Right hindlimb (tissue), 1 donor: ENCODE results near the gene NCBP3.

Source experiments
- DNase-seq: peaks from one replicate; pipeline ENCODE4 v3.0.0-alpha.2; 2018

Gene NCBP3

DNA sequence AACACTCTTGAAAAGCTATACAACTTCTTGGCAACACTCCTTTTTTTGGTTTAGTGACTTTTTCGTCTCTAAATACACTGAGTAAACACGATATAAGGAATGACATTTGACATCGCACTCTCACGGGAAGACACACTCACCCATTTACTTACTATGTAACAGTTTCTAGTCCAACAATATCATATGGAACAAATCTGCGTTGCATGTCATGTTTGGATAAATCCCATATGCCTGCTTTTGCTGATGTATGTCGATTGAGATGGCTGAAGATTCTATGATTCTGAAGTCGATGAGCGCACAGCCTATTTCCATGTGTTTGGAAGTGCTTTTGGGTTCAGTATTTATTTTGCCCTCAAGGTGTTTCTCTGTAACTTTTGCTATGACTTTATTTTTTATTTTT is 63.3 kb downstream of the NCBP3 start:
- DNase-seq: no peak

DNA sequence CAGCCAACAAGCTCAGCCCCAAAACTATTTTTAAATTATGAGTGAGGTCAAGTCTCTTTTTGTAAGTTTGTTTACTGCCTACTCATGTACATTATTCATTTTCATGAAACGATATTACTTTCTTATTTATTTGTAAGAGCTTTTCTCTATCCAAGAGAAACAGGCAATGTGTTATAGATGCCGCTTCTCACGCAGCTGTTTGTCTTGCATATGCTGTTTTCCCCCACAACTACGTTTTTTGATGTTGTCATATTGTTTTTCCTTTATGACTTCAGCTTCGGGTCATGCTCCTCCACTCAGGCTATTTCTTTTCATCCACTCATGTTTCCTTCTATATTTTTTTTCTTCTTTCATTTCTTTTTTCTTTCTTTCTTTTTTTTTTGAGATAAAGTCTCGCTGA is 65.1 kb downstream of the NCBP3 start:
- DNase-seq: no peak

GRCh38 chr17:3777366-3778120 is 68.5 kb downstream of the NCBP3 start:
- no peak for DNase-seq

GRCh38 chr17:3773966-3774365 is 72.1 kb downstream of the NCBP3 start:
- DNase-seq: no peak

DNA sequence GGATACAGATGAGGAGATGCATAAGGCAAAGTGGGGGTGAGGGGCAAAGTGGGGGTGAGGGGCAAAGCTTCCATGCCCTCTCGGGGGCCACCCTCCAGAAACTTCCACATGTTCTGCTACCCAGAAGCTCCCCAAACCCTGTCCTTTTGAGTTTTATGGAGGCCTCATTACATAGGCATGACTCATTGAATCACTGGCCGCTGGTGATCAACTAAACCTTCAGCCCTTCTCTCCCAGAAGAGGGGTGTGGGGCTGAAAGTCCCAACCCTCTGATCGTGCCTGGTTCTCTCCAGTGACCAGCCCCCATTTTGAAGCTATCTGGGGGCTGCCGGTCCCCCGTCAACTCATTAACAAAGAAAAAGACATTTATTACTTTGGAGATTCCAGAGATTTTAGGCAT is 72.5 kb downstream of the NCBP3 start:
- no peak for DNase-seq

GRCh38 chr17:3772764-3773163 is 73.3 kb downstream of the NCBP3 start:
- no peak for DNase-seq

DNA sequence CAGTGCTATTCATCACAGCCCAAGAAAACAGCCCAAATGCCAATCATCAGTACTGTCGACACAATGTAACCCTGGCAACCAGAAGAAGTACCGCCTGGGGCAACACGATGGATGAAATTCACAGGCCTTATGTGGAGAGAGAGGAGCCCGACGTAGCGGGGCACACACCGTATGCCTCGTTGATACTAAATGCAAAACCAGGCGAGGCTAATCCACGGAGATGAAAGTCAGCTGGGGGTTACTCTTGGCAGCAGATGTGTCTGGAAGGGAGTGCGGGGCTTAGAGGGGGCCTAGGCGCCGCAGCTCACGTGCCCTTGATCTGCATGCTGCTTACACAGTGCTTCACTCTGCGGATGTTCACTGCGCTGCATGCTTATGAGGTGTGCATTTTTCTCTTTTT is 74.9 kb downstream of the NCBP3 start:
- no peak for DNase-seq

GRCh38 chr17:3770466-3770865 is 75.6 kb downstream of the NCBP3 start:
- no peak for DNase-seq

DNA sequence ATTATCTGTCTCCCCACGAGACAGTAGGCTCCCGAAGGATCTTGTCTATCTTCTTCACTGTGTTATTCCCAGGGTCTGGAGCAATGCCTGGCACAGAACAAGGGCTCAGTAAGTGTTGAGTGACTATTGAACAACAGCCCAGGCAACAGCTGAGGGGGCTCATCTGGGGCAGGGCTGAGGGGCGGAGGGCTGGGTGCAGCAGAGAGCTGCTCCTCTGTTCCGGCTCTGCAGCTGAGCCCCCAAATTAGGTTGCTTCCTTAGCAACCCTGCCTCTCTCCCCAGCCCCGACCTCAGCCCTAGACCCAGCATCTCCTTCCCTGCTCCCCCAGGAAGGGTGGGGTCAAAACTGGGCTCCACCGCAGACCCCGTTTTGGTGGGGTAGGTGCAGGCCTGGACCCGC is 77.3 kb downstream of the NCBP3 start:
- DNase-seq: no peak

GRCh38 chr17:3768341-3768740 is 77.7 kb downstream of the NCBP3 start:
- no peak for DNase-seq

DNA sequence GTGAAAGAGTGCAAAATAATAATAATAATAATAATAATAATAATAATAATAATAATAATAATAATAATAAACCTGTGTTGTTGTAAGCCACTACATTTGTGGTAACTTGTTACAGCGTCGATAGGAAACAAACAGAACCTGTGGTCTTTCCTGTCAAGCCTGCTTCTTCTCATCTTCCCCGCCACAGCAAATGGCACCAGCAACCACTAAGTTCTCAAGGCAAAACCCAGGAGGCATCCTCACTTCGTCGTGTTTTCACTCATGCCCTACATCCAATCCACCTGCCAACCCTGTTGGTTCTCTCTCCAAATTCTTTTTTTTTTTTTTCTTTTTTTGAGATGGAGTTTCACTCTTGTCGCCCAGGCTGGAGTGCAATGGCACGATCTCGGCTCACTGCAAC is 79.3 kb downstream of the NCBP3 start:
- no peak for DNase-seq

GRCh38 chr17:3765981-3766380 is 80.1 kb downstream of the NCBP3 start:
- no peak for DNase-seq

GRCh38 chr17:3763777-3764170 is 82.3 kb downstream of the NCBP3 start:
- no peak for DNase-seq

GRCh38 chr17:3762922-3763776 is 82.9 kb downstream of the NCBP3 start:
- DNase-seq: no peak

- no peak for DNase-seq
These were observed 84.1 kb downstream of the NCBP3 start for GRCh38 chr17:3761918-3762380.

DNA sequence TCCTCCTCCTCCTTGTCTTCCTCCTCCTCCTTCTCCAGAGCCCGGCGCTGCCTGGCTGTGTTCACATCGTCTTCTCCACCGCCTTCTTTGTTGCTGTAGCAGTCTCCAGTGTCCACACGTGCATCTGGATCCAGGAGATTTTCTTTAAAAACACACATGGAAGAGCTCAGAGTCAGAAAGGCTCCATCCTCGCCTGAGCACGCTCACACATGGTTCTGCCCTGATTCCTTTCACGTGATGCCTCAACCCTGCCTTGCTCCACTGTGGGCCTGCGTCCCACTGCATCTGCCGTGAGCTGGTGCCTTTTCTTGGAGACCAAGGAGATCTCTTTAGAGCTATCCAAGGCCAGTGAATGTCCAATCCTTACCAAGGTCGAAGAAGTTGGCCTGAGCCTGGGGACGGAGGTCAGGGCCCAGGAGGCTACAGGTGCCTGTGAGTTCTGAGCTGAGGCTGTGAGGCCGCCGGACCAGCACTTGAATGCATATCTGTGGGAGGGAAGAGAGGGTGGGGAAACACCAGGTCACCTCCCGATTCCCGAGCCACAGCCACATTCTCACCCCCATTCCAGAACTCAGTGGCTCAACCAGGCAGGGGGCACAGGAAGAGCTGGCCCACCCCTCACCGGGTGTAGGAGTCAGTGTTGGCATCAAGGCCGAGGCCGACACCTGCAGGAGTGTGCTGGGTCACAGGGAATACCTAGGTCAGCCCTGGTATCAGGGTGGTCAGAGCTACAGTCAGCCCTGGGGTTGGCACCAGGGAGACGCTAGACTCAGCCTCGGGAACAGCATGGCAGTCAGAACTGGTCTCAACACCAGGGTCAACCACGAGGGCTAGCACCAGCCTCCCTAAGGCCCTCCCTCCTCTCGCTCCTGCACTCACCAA is 84.8 kb downstream of the NCBP3 start:
- no peak for DNase-seq

DNA sequence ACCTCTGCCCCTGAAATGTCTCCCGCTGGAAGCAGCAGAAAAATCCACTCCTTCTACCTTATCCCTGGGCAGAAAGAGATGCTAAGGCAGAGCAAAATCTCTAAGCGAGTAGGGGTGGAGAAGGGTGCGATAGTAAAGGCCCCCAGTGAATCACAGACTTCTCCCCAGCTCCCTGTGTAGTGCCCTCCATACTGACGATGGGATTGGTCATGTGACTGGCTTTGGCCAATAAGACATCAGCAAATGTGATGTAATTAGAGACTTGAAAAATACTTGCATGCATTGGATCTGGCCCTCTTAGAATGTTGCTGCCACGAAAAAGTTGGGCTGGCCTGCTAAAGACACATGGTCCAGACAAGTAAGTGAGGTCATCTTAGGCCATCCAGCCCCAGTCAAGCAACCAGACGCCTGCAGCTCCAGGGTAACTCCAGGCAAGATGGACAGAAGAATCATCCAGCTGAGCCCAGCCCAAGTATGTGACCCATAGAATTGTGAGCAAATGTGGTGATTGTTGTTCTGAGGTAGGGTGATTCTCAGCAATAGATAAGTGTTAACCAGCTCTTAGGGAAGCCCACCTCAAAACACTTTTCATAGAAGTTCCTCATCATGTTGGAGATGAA is 86.3 kb downstream of the NCBP3 start:
- no peak for DNase-seq

DNA sequence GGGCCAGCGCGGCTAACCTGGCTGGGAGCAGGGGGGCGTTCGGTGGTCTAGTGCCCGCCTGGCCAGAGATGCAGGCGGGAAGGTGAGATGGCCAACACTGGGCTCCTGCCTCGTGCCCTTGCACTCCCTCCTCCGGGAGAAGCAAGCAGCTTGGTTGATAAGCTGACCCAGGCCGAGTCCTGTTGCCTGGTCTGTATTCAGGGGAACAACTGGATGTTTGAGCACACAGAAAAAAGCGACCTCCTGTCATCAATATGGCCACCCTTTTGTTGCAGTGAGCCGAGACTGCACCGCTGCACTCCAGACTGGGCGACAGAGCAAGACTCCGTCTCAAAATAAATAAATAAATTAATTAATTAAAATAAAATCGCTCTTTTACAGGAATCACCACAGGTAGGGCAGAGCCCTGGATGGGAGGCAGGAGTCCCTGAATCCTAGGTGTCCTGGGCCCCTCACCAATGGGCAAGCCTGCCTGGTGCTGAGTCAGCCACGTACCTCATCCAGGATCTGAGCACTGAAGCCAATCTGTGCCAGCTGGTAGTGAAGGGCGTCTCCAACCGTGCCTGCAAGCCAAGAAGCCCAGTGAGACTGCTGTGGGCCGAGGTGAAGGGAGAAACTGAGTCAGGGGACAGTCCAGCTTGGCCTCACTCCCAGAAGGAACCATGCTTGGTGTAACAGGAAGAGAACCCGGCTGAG is 90.6 kb downstream of the NCBP3 start:
- DNase-seq: no peak

GRCh38 chr17:3754458-3755334 is 91.3 kb downstream of the NCBP3 start:
- no peak for DNase-seq

GRCh38 chr17:3754066-3754457 is 92.0 kb downstream of the NCBP3 start:
- DNase-seq: no peak

DNA sequence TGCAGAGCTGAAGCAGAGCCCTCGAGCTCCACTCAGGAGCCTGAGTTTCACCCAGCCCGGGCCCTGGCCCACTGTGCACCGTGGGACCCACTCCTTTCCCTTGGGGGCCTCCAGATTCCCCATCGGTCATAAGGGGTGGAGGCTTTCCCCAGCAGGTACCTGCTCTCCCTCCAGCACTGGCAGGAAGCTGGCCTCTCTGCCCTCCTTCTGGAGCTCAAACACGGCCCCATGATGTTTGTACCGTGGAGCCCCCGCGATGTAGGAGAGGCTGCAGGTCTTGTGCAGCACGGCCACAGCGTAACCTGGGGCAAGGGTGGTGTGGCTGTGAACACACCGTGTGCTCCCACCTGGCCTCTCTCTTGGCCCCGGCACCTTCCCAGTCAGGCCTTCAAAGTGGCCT is 92.4 kb downstream of the NCBP3 start:
- no peak for DNase-seq
